Hepatocyte (in vitro differentiated cells): Measurements from ENCODE around the gene TENM4. TPM values are rescaled to one million over a fixed set of nuclear protein-coding genes. Genes with fewer than 3 reads are reported as not detected.

Source experiments
- DNase-seq: peaks from one replicate; pipeline ENCODE4 v3.0.0-alpha.2; 2016; ENCODE audit warnings: low spot score
- H2AFZ ChIP-seq: fragments of 200-600 bp; sonication (generic); 2 replicates; pipeline ENCODE4 v1.6.0; 2016; ENCODE audit warnings: antibody characterized with exemption, mild to moderate bottlenecking
- H3K27ac ChIP-seq: fragments of 200-600 bp; sonication (generic); 2 replicates; pipeline ENCODE4 v1.5.1; 2016; ENCODE audit warnings: mild to moderate bottlenecking
- H3K27me3 ChIP-seq: fragments of 200-600 bp; sonication (generic); 2 replicates; pipeline ENCODE4 v1.6.1; 2016
- H3K36me3 ChIP-seq: fragments of 200-600 bp; sonication (generic); replicated peaks from 2 replicates; pipeline ENCODE4 v1.5.1; 2016; ENCODE audit warnings: low read depth; ENCODE audit not compliant: insufficient read depth
- H3K4me1 ChIP-seq: fragments of 200-600 bp; sonication (generic); 2 replicates; pipeline ENCODE4 v1.5.1; 2016; ENCODE audit warnings: mild to moderate bottlenecking, moderate library complexity; ENCODE audit not compliant: insufficient read depth
- H3K4me2 ChIP-seq: fragments of 200-600 bp; sonication (generic); 2 replicates; pipeline ENCODE4 v1.6.0; 2016
- H3K4me3 ChIP-seq: fragments of 200-600 bp; sonication (generic); 2 replicates; pipeline ENCODE4 v1.5.1; 2016; ENCODE audit warnings: mild to moderate bottlenecking
- H3K79me2 ChIP-seq: fragments of 200-600 bp; sonication (generic); 2 replicates; pipeline ENCODE4 v1.6.0; 2017; ENCODE audit warnings: mild to moderate bottlenecking
- H3K9me2 ChIP-seq: fragments of 200-600 bp; sonication (generic); replicated peaks from 2 replicates; pipeline ENCODE4 v1.6.0; 2017; ENCODE audit warnings: mild to moderate bottlenecking; ENCODE audit not compliant: insufficient read depth
- H3K9me3 ChIP-seq: fragments of 200-600 bp; sonication (generic); 2 replicates; pipeline ENCODE4 v1.5.1; 2016; ENCODE audit warnings: low read depth, mild to moderate bottlenecking
- H4K20me1 ChIP-seq: fragments of 200-600 bp; sonication (generic); 2 replicates; pipeline ENCODE4 v1.6.0; 2016; ENCODE audit warnings: mild to moderate bottlenecking; ENCODE audit not compliant: insufficient read depth, poor library complexity, severe bottlenecking
- CTCF ChIP-seq: fragments of 200-600 bp; sonication (generic); IDR thresholded peaks from 2 replicates; pipeline ENCODE4 v1.5.1; 2016; ENCODE audit warnings: antibody characterized with exemption, mild to moderate bottlenecking; ENCODE audit not compliant: poor library complexity
- EZH2 ChIP-seq: fragments of 200-600 bp; sonication (generic); IDR thresholded peaks from 2 replicates; pipeline ENCODE4 v1.6.1; 2016; ENCODE audit warnings: antibody characterized with exemption, mild to moderate bottlenecking, borderline replicate concordance
- EZH2phosphoT487 ChIP-seq: fragments of 200-600 bp; sonication (generic); IDR thresholded peaks from one replicate; pipeline ENCODE4 v1.6.1; 2018; ENCODE audit warnings: antibody characterized with exemption, mild to moderate bottlenecking, low read depth, moderate library complexity; ENCODE audit not compliant: unreplicated experiment, severe bottlenecking
- WGBS: methylation state at CpG from one replicate; pipeline ENCODE4 v1.1.6; 2016; ENCODE audit warnings: low lambda C conversion rate; ENCODE audit errors: missing lambda C conversion rate; 5-methylcytosine and 5-hydroxymethylcytosine counted together
- polyA plus RNA-seq: library from polyadenylated mRNA; unstranded; fragments of >200 nt; fragmentation: Nextera tagmentation; extraction: Ambion mirVana; gene quantifications from 2 replicates; pipeline ENCODE4 v1.2.1, GENCODE V29; 2016
- total RNA-seq: library from RNA; depleted of rRNA; stranded (reverse); fragments of >200 nt; gene quantifications from 2 replicates; pipeline ENCODE4 v1.2.3, GENCODE V29; 2014

Gene TENM4
- total and polyA plus RNA-seq, 2 experiments from 2014 or later, result 18.4 to 18.7 TPM

GRCh38 chr11:78647986-78648875 is 792.6 kb downstream of the TENM4 start:
- DNase-seq, result no peak
- Histone ChIP-seq H3K36me3 (no peaks in the 10 kb centered on the region), H3K4me3 (no peak overlapping the region), H3K4me2 (no peak overlapping the region), H3K27ac (no peak overlapping the region), H3K79me2 (no peaks in the 10 kb centered on the region), H3K9me2 (no peaks in the 10 kb centered on the region), H3K4me1 (no peaks in the 10 kb centered on the region), H4K20me1 (no peaks in the 10 kb centered on the region), H2AFZ (no peak overlapping the region), H3K27me3 (no peaks in the 10 kb centered on the region), H3K9me3 (no peaks in the 10 kb centered on the region)
- WGBS, result 82% methylated on average over 9 of the region's 9 CpGs
- TF ChIP-seq CTCF, result no peak
- no peak for TF ChIP-seq EZH2
- TF ChIP-seq EZH2phosphoT487, result no peak

- no peaks in the 10 kb centered on the region for H3K36me3 ChIP-seq
- H3K79me2 ChIP-seq, result no peaks in the 10 kb centered on the region
- H3K9me3 ChIP-seq, result no peaks in the 10 kb centered on the region
- TF ChIP-seq EZH2 (no peak), CTCF (no peak), EZH2phosphoT487 (no peak)
- no peaks in the 10 kb centered on the region for H3K27me3 ChIP-seq
- H4K20me1 ChIP-seq, result no peaks in the 10 kb centered on the region
- no peaks in the 10 kb centered on the region for H3K9me2 ChIP-seq
- H3K27ac ChIP-seq, result no peak overlapping the region
- DNase-seq, result no peak
- no peak overlapping the region for H3K4me3 ChIP-seq
- H3K4me1 ChIP-seq, result no peaks in the 10 kb centered on the region
- H2AFZ ChIP-seq, result no peak overlapping the region
- no peak overlapping the region for H3K4me2 ChIP-seq
- WGBS, result 97% methylated on average over 6 of the region's 6 CpGs
Observed at GRCh38 chr11:78647266-78647915, 793.4 kb downstream of the TENM4 start.

GRCh38 chr11:78646564-78647185 is 794.2 kb downstream of the TENM4 start:
- no peaks in the 10 kb centered on the region for H3K9me2 ChIP-seq
- TF ChIP-seq CTCF, result peak; percentile 87
- TF ChIP-seq EZH2, result no peak
- no peak for TF ChIP-seq EZH2phosphoT487
- no peaks in the 10 kb centered on the region for H3K9me3 ChIP-seq
- no peaks in the 10 kb centered on the region for H4K20me1 ChIP-seq
- no peaks in the 10 kb centered on the region for H3K4me1 ChIP-seq
- peak; percentile 86 for DNase-seq
- no peaks in the 10 kb centered on the region for H3K27me3 ChIP-seq
- H3K4me2 ChIP-seq, result no peak overlapping the region
- no peak overlapping the region for H3K27ac ChIP-seq
- no peaks in the 10 kb centered on the region for H3K36me3 ChIP-seq
- no peak overlapping the region for H3K4me3 ChIP-seq
- no peaks in the 10 kb centered on the region for H3K79me2 ChIP-seq
- 32% methylated on average over 7 of the region's 7 CpGs for WGBS
- no peak overlapping the region for H2AFZ ChIP-seq
